H1 (cell line): ENCODE data around the gene FGF14. TPM values are rescaled to one million over a fixed set of nuclear protein-coding genes. Genes with fewer than 3 reads are reported as not detected.

Source experiments
- CHD7 ChIP-seq: fragments of 300-600 bp; sonication (generic); IDR thresholded peaks from 2 replicates; pipeline ENCODE4 v1.7.1; 2012; ENCODE audit warnings: low read length, moderate library complexity, mild to moderate bottlenecking, inconsistent platforms; ENCODE audit not compliant: insufficient replicate concordance
- RBBP5 ChIP-seq: IDR thresholded peaks from 2 replicates; pipeline ENCODE4 v1.7.1; 2012; ENCODE audit warnings: low read depth, mild to moderate bottlenecking, inconsistent platforms, low read length, moderate library complexity, borderline replicate concordance
- SP4 ChIP-seq: IDR thresholded peaks from 2 replicates; pipeline ENCODE4 v1.6.1; 2012; ENCODE audit warnings: low read length, inconsistent platforms
- TBP ChIP-seq: IDR thresholded peaks from 2 replicates; pipeline ENCODE4 v1.6.1; 2011; ENCODE audit warnings: low read depth, low read length, improper control_type of control experiment
- polyA plus RNA-seq, 7 experiments: library from polyadenylated mRNA; depleted of rRNA in 3 of 7; stranded (reverse) in 5 of 7; unstranded in 2 of 7; fragments of >200 nt in 5 of 7; fragments of 200-250 nt in 2 of 7; gene quantifications; 1 replicate in 5 of 7; 2 replicates in 1 of 7; 4 replicates in 1 of 7; pipeline versions ENCODE4 v1.2.1 to v1.2.3, GENCODE V29; 2011 to 2013; ENCODE audit warnings: missing spikeins in 2 of 7, mixed read lengths in 2 of 7
- total RNA-seq: library from RNA; stranded (reverse); fragmentation: NEBNext Ultra II Directional; extraction: Animal tissue kit (Norgen Biotek cat#: 25700); gene quantifications from 2 replicates; pipeline ENCODE4 v1.2.1, GENCODE V29; 2021
- TF ChIP-seq, protein P1 (sequence below): IDR thresholded peaks from 2 replicates; pipeline ENCODE4 v1.6.1; 2012; ENCODE audit warnings: inconsistent platforms

FGF14 gene
- total and polyA plus RNA-seq, 2 of the 8 experiments (the other 6 are each of a cell fraction or from before 2014, with no cell fraction given) = 0.05 to 0.58 TPM

GRCh38 chr13:102002287-102002686 lies 399.6 kb downstream of the FGF14 start (continued):
- no peak for TF ChIP-seq CHD7
- TF ChIP-seq, protein P1, sequence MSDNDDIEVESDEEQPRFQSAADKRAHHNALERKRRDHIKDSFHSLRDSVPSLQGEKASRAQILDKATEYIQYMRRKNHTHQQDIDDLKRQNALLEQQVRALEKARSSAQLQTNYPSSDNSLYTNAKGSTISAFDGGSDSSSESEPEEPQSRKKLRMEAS = no peak
- no peak for TF ChIP-seq TBP
- no peak for TF ChIP-seq RBBP5
- no peak for TF ChIP-seq SP4
